ENCODE results near the gene HNRNPH2.
A peak's percentile ranks its signal among the peaks of the same experiment; 100 is the strongest.

The HNRNPH2 gene

DNA sequence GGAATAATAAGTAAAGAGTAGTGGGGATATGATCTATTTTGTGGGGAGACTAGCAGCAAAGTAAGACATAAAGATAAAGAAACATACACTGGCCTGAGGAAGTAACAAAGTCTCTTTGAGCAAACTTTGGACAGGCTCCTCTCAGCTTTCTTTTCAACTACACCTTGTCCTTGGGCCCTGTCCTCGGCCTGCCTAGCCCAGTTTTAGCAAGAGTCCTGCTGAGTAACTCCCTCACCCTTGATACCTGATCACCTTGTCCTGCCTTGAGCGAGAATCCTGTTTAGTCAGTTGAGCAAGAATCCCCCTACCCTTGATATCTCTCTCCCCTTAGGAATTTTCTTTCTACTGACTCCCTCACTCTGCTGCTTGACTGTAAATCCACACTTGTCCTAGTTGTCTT, 11.5 kb downstream of the HNRNPH2 start:
- no peak overlapping the region for H3K4me2 ChIP-seq (ENCODE audit: low read length)
- no peak overlapping the region for H3K9ac ChIP-seq (ENCODE audit: low read length)
- peaks cover 14% of the 10 kb centered on the region for H3K79me1 ChIP-seq (ENCODE audit: low read length)
- H3K36me3 ChIP-seq (ENCODE audit: control insufficient read depth in 1 of 2, insufficient read depth in 2 of 2, low read length in 2 of 2) = no peaks in the 10 kb centered on the region
- H2BK12ac ChIP-seq (ENCODE audit: low read length) = no peak overlapping the region
- no peak overlapping the region for H3K23ac ChIP-seq (ENCODE audit: low read length)
- peaks cover 4 to 17% of the 10 kb centered on the region in 2 experiments for H3K4me1 ChIP-seq (ENCODE audit: control insufficient read depth in 1 of 2, insufficient read depth in 2 of 2, low read length in 2 of 2)
- H3K18ac ChIP-seq (ENCODE audit: low read length) = no peak overlapping the region
- H4K8ac ChIP-seq (ENCODE audit: low read depth, low read length) = no peak overlapping the region
- H3K27me3 ChIP-seq (ENCODE audit: insufficient read depth, low read length) = no peaks in the 10 kb centered on the region
- no peak overlapping the region for H2BK5ac ChIP-seq (ENCODE audit: low read depth, low read length, poor library complexity)
- H3K4me3 ChIP-seq (ENCODE audit: low read depth, low read length) = no peak overlapping the region
- H2AFZ ChIP-seq (ENCODE audit: insufficient read depth, low read length, poor library complexity) = no peak overlapping the region
- H4K91ac ChIP-seq (ENCODE audit: low read depth, low read length) = no peak overlapping the region
- H3K14ac ChIP-seq (ENCODE audit: low read length) = no peak overlapping the region
- H4K12ac ChIP-seq (ENCODE audit: low read depth, low read length) = no peak overlapping the region
- H2BK120ac ChIP-seq (ENCODE audit: insufficient read depth, low read length, poor library complexity) = peak overlapping the region; percentile 43
- WGBS (ENCODE audit: extremely low coverage, insufficient coverage, insufficient read length) = no CpG with 5 or more reads among the region's 2 CpGs
- H3K4ac ChIP-seq (ENCODE audit: low read depth, low read length) = no peak overlapping the region
- peak overlapping the region; percentile 6 for H3K27ac ChIP-seq (ENCODE audit: low read depth, low read length)
- DNase-seq = no peak
- H3K79me2 ChIP-seq (ENCODE audit: control insufficient read depth, insufficient read depth, low read length, poor library complexity) = peaks cover 5% of the 10 kb centered on the region
- no peaks in the 10 kb centered on the region for H3K9me3 ChIP-seq (ENCODE audit: insufficient read depth, low read depth, low read length)
- H2AK5ac ChIP-seq (ENCODE audit: low read length) = no peak overlapping the region

GRCh38 chrX:101427954-101428353, 19.9 kb downstream of the HNRNPH2 start:
- H3K9me3 ChIP-seq (ENCODE audit: insufficient read depth, low read depth, low read length) = no peaks in the 10 kb centered on the region
- no peaks in the 10 kb centered on the region for H3K79me1 ChIP-seq (ENCODE audit: low read length)
- H3K14ac ChIP-seq (ENCODE audit: low read length) = no peak overlapping the region
- H4K8ac ChIP-seq (ENCODE audit: low read depth, low read length) = no peak overlapping the region
- no peaks in the 10 kb centered on the region for H3K4me1 ChIP-seq (ENCODE audit: control insufficient read depth in 1 of 2, insufficient read depth in 2 of 2, low read length in 2 of 2)
- no peak overlapping the region for H3K23ac ChIP-seq (ENCODE audit: low read length)
- no peaks in the 10 kb centered on the region for H3K27me3 ChIP-seq (ENCODE audit: insufficient read depth, low read length)
- H4K12ac ChIP-seq (ENCODE audit: low read depth, low read length) = no peak overlapping the region
- H3K36me3 ChIP-seq (ENCODE audit: control insufficient read depth in 1 of 2, insufficient read depth in 2 of 2, low read length in 2 of 2) = no peaks in the 10 kb centered on the region
- no peak overlapping the region for H3K18ac ChIP-seq (ENCODE audit: low read length)
- no peak overlapping the region for H2BK120ac ChIP-seq (ENCODE audit: insufficient read depth, low read length, poor library complexity)
- H2AFZ ChIP-seq (ENCODE audit: insufficient read depth, low read length, poor library complexity) = no peak overlapping the region
- H3K4me3 ChIP-seq (ENCODE audit: low read depth, low read length) = no peak overlapping the region
- H2BK12ac ChIP-seq (ENCODE audit: low read length) = no peak overlapping the region
- H2AK5ac ChIP-seq (ENCODE audit: low read length) = no peak overlapping the region
- H4K91ac ChIP-seq (ENCODE audit: low read depth, low read length) = no peak overlapping the region
- H3K9ac ChIP-seq (ENCODE audit: low read length) = no peak overlapping the region
- H3K4me2 ChIP-seq (ENCODE audit: low read length) = no peak overlapping the region
- no peak overlapping the region for H2BK5ac ChIP-seq (ENCODE audit: low read depth, low read length, poor library complexity)
- no CpG with 5 or more reads among the region's 2 CpGs for WGBS (ENCODE audit: extremely low coverage, insufficient coverage, insufficient read length)
- H3K79me2 ChIP-seq (ENCODE audit: control insufficient read depth, insufficient read depth, low read length, poor library complexity) = no peaks in the 10 kb centered on the region
- no peak overlapping the region for H3K4ac ChIP-seq (ENCODE audit: low read depth, low read length)
- DNase-seq = no peak
- H3K27ac ChIP-seq (ENCODE audit: low read depth, low read length) = no peak overlapping the region

GRCh38 chrX:101429934-101430333, 21.9 kb downstream of the HNRNPH2 start:
- H3K79me2 ChIP-seq (ENCODE audit: control insufficient read depth, insufficient read depth, low read length, poor library complexity) = no peaks in the 10 kb centered on the region
- H3K79me1 ChIP-seq (ENCODE audit: low read length) = no peaks in the 10 kb centered on the region
- no peak overlapping the region for H2AK5ac ChIP-seq (ENCODE audit: low read length)
- H3K18ac ChIP-seq (ENCODE audit: low read length) = no peak overlapping the region
- no peaks in the 10 kb centered on the region for H3K36me3 ChIP-seq (ENCODE audit: control insufficient read depth in 1 of 2, insufficient read depth in 2 of 2, low read length in 2 of 2)
- H3K4ac ChIP-seq (ENCODE audit: low read depth, low read length) = no peak overlapping the region
- no peak overlapping the region for H3K27ac ChIP-seq (ENCODE audit: low read depth, low read length)
- H3K4me3 ChIP-seq (ENCODE audit: low read depth, low read length) = no peak overlapping the region
- no peaks in the 10 kb centered on the region for H3K9me3 ChIP-seq (ENCODE audit: insufficient read depth, low read depth, low read length)
- no peak overlapping the region for H3K4me2 ChIP-seq (ENCODE audit: low read length)
- no peak overlapping the region for H3K23ac ChIP-seq (ENCODE audit: low read length)
- H2BK12ac ChIP-seq (ENCODE audit: low read length) = no peak overlapping the region
- H4K91ac ChIP-seq (ENCODE audit: low read depth, low read length) = no peak overlapping the region
- H2BK120ac ChIP-seq (ENCODE audit: insufficient read depth, low read length, poor library complexity) = no peak overlapping the region
- no peak overlapping the region for H2BK5ac ChIP-seq (ENCODE audit: low read depth, low read length, poor library complexity)
- H3K14ac ChIP-seq (ENCODE audit: low read length) = no peak overlapping the region
- H3K27me3 ChIP-seq (ENCODE audit: insufficient read depth, low read length) = no peaks in the 10 kb centered on the region
- WGBS (ENCODE audit: extremely low coverage, insufficient coverage, insufficient read length) = no CpG with 5 or more reads among the region's 1 CpG
- H3K9ac ChIP-seq (ENCODE audit: low read length) = no peak overlapping the region
- H4K12ac ChIP-seq (ENCODE audit: low read depth, low read length) = no peak overlapping the region
- no peak overlapping the region for H4K8ac ChIP-seq (ENCODE audit: low read depth, low read length)
- no peak overlapping the region for H2AFZ ChIP-seq (ENCODE audit: insufficient read depth, low read length, poor library complexity)
- no peaks in the 10 kb centered on the region for H3K4me1 ChIP-seq (ENCODE audit: control insufficient read depth in 1 of 2, insufficient read depth in 2 of 2, low read length in 2 of 2)
- DNase-seq = peak in 1 of 2 donors; percentile 20

GRCh38 chrX:101430457-101431078, 22.5 kb downstream of the HNRNPH2 start:
- Histone ChIP-seq H3K36me3 (ENCODE audit: control insufficient read depth in 1 of 2, insufficient read depth in 2 of 2, low read length in 2 of 2) (no peaks in the 10 kb centered on the region), H3K18ac (ENCODE audit: low read length) (no peak overlapping the region), H2AFZ (ENCODE audit: insufficient read depth, low read length, poor library complexity) (no peak overlapping the region), H2BK120ac (ENCODE audit: insufficient read depth, low read length, poor library complexity) (no peak overlapping the region), H3K27ac (ENCODE audit: low read depth, low read length) (no peak overlapping the region), H4K8ac (ENCODE audit: low read depth, low read length) (no peak overlapping the region), H3K79me1 (ENCODE audit: low read length) (no peaks in the 10 kb centered on the region), H2AK5ac (ENCODE audit: low read length) (no peak overlapping the region), H3K4me3 (ENCODE audit: low read depth, low read length) (no peak overlapping the region), H3K23ac (ENCODE audit: low read length) (no peak overlapping the region), H3K4me2 (ENCODE audit: low read length) (no peak overlapping the region), H3K79me2 (ENCODE audit: control insufficient read depth, insufficient read depth, low read length, poor library complexity) (no peaks in the 10 kb centered on the region), H2BK12ac (ENCODE audit: low read length) (no peak overlapping the region), H4K91ac (ENCODE audit: low read depth, low read length) (no peak overlapping the region), H3K9me3 (ENCODE audit: insufficient read depth, low read depth, low read length) (no peaks in the 10 kb centered on the region), H4K12ac (ENCODE audit: low read depth, low read length) (no peak overlapping the region), H3K4me1 (ENCODE audit: control insufficient read depth in 1 of 2, insufficient read depth in 2 of 2, low read length in 2 of 2) (no peaks in the 10 kb centered on the region), H3K14ac (ENCODE audit: low read length) (no peak overlapping the region), H2BK5ac (ENCODE audit: low read depth, low read length, poor library complexity) (no peak overlapping the region), H3K27me3 (ENCODE audit: insufficient read depth, low read length) (no peaks in the 10 kb centered on the region), H3K9ac (ENCODE audit: low read length) (no peak overlapping the region), H3K4ac (ENCODE audit: low read depth, low read length) (no peak overlapping the region)
- no CpG with 5 or more reads among the region's 2 CpGs for WGBS (ENCODE audit: extremely low coverage, insufficient coverage, insufficient read length)
- no peak for DNase-seq
